HG03378 (cell line): ENCODE measurements around the gene PCDHB8.
"Not testable (repeated sequence)": the region's sequence is repeated elsewhere in the genome, so short reads cannot be mapped to it uniquely, and the experiment has no call there.

ENCODE experiments used
- ATAC-seq: cut with Tn5 transposase; IDR thresholded peaks from one replicate; pipeline ENCODE4 v1.9.1; 2021; ENCODE audit warnings: mild to moderate bottlenecking, moderate library complexity; ENCODE audit not compliant: unreplicated experiment

PCDHB8 gene

DNA sequence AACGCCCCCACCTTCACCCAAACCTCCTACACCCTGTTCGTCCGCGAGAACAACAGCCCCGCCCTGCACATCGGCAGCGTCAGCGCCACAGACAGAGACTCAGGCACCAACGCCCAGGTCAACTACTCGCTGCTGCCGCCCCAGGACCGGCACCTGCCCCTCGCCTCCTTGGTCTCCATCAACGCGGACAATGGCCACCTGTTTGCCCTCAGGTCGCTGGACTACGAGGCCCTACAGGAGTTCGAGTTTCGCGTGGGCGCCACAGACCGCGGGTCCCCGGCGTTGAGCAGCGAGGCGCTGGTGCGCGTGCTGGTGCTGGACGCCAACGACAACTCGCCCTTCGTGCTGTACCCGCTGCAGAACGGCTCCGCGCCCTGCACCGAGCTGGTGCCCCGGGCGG is 47.3 kb downstream of the PCDHB8 start:
- not testable (repeated sequence) for ATAC-seq

DNA sequence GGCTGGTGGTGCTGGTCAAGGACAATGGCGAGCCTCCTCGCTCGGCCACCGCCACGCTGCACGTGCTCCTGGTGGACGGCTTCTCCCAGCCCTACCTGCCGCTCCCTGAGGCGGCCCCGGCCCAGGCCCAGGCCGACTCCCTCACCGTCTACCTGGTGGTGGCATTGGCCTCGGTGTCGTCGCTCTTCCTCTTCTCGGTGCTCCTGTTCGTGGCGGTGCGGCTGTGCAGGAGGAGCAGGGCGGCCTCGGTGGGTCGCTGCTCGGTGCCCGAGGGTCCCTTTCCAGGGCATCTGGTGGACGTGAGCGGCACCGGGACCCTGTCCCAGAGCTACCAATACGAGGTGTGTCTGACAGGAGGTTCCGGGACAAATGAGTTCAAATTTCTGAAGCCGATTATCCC is 47.8 kb downstream of the PCDHB8 start:
- not testable (repeated sequence) for ATAC-seq
